ENCODE data around the gene VTI1A.

The VTI1A gene

GRCh38 chr10:112821663-112822062 lies 374.6 kb downstream of the VTI1A start:
- DNase-seq (ENCODE audit: low spot score), result no peak
- in situ Hi-C loops (cut with MboI; ENCODE audit: low pct_unique_long_range_greater_than_20kb, low sequenced_read_pairs, unreplicated experiment), result no loop called here
- no peak for TF ChIP-seq CTCF (IDR thresholded peaks at IDR 0.05; ENCODE audit: extremely low read depth, insufficient read depth, missing control alignments)

DNA sequence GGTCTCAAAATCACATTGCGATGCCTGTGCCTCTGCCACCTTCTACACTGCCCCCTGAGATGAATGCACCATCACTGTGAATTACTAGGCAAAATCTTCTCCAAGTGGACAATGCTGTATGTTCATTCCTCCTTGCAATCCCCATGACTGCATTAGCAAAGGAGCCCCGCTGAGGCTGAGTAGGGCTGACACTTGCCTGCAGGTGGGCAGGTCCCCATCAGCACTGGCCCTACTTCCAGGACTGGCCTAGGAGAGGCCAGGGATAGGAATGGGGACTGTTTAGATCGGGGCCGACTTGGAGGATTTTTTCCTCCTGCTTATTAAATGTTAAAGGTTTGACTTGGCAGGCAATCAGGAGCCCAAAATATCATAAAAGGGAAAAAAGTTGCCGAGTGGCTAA lies 376.0 kb downstream of the VTI1A start:
- no peak for DNase-seq (ENCODE audit: low spot score)
- in situ Hi-C loops (cut with MboI; ENCODE audit: low pct_unique_long_range_greater_than_20kb, low sequenced_read_pairs, unreplicated experiment), result no loop called here
- no peak for TF ChIP-seq CTCF (IDR thresholded peaks at IDR 0.05; ENCODE audit: extremely low read depth, insufficient read depth, missing control alignments)

GRCh38 chr10:112823604-112824003 lies 376.6 kb downstream of the VTI1A start:
- no peak for DNase-seq (ENCODE audit: low spot score)
- in situ Hi-C loops (cut with MboI; ENCODE audit: low pct_unique_long_range_greater_than_20kb, low sequenced_read_pairs, unreplicated experiment), result no loop called here
- TF ChIP-seq CTCF (IDR thresholded peaks at IDR 0.05; ENCODE audit: extremely low read depth, insufficient read depth, missing control alignments), result no peak

DNA sequence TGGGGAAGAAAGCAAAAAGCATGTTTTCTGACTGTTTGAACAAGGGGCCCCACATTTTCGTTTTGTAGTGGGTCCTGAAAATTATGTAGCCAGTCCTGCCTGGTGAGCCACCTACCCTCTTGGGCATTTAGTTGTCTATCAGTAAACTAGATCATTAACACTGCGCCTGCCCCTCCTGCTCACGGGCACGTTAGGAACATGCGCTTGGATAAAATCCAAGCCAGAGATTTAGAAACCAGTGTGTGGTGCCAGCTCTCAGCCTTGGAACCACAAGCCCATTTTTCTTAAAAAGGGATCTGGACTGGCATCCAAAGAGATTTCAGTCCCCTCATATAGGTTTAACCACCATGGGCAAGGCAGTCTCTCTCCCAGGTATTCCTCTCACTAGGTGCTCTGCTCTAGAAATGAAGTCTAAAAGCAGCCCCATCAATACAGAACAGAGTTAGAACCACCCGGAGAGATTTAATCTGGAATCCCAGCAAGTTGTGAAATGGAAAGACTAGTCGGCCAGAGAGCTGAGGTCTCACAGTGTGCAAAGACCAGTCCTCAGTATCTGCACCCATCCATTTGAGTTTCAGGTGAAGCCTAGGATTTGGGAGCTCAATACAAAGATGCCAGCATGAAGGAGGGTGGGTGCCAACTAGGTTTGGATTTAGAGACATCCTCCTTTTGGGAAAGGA lies 379.1 kb downstream of the VTI1A start:
- in situ Hi-C loops (cut with MboI; ENCODE audit: low pct_unique_long_range_greater_than_20kb, low sequenced_read_pairs, unreplicated experiment), result no loop called here
- TF ChIP-seq CTCF (IDR thresholded peaks at IDR 0.05; ENCODE audit: extremely low read depth, insufficient read depth, missing control alignments), result no peak
- DNase-seq (ENCODE audit: low spot score), result no peak

- in situ Hi-C loops (cut with MboI; ENCODE audit: low pct_unique_long_range_greater_than_20kb, low sequenced_read_pairs, unreplicated experiment), result no loop called here
- DNase-seq (ENCODE audit: low spot score), result no peak
- no peak for TF ChIP-seq CTCF (IDR thresholded peaks at IDR 0.05; ENCODE audit: extremely low read depth, insufficient read depth, missing control alignments)
Measured at GRCh38 chr10:112827086-112827485, 380.1 kb downstream of the VTI1A start.

DNA sequence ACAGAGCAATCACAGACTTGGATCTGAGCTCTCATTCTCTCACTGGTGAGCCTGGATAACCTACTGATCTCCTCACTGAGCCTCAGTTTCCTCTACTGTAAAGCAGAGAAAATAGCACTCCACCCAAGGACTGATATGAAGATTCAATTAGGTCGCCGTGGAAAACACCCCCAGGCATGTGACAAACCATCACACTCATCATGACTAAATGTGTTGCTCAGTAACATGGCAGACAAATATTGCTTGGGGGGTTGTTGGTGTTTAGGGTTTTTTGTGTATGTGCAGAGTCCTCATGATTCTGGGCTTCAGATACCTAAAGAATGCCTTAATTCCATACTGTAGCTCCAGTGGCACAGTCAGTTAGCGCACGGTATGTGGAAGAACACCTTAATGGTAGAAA lies 380.9 kb downstream of the VTI1A start:
- TF ChIP-seq CTCF (IDR thresholded peaks at IDR 0.05; ENCODE audit: extremely low read depth, insufficient read depth, missing control alignments), result no peak
- in situ Hi-C loops (cut with MboI; ENCODE audit: low pct_unique_long_range_greater_than_20kb, low sequenced_read_pairs, unreplicated experiment), result no loop called here
- DNase-seq (ENCODE audit: low spot score), result no peak
